K562 (cell line): ENCODE results near the gene YJU2. TPM values are rescaled to one million over a fixed set of nuclear protein-coding genes. Genes with fewer than 3 reads are reported as not detected.

Source experiments
- ATF6 ChIP-seq: sonication (generic); formaldehyde crosslinking; IDR thresholded peaks from 2 replicates; pipeline ENCODE4 v1.4.0; 2020; ENCODE audit warnings: mild to moderate bottlenecking, missing genetic modification reagents
- FOXA3 ChIP-seq, 2 experiments: fragments of 450-650 bp in 1 of 2; sonication (generic) in 1 of 2; formaldehyde crosslinking; IDR thresholded peaks in 1 of 2; conservative IDR thresholded peaks in 1 of 2; 2 replicates each; pipeline versions ENCODE4 v1.4.0 to v1.8.0; 2020 to 2022; ENCODE audit warnings: mild to moderate bottlenecking in 2 of 2, missing genetic modification reagents in 1 of 2
- NFE2L1 ChIP-seq: fragments of 450-650 bp; IDR thresholded peaks from 2 replicates; pipeline ENCODE4 v1.6.1; 2016; ENCODE audit warnings: missing genetic modification characterization, low read depth, mild to moderate bottlenecking, missing compliant biosample characterization, moderate library complexity, borderline replicate concordance
- SREBF2 ChIP-seq: sonication (generic); formaldehyde crosslinking; IDR thresholded peaks from 2 replicates; pipeline ENCODE4 v1.4.0; 2020; ENCODE audit warnings: mild to moderate bottlenecking, missing genetic modification reagents
- ZNF165 ChIP-seq: fragments of 250-450 bp; sonication (Bioruptor Pico); IDR thresholded peaks from 2 replicates; pipeline ENCODE4 v1.4.0; 2020; ENCODE audit warnings: borderline replicate concordance
- ZNF318 ChIP-seq, 2 experiments: fragments of 450-650 bp; IDR thresholded peaks; 2 replicates each; pipeline ENCODE4 v1.6.1; 2016; ENCODE audit warnings: mild to moderate bottlenecking in 2 of 2, borderline replicate concordance in 1 of 2, low read depth in 1 of 2, moderate library complexity in 1 of 2
- ZNF436 ChIP-seq: fragments of 250-450, 450-650 bp; sonication (Bioruptor Pico); formaldehyde crosslinking; IDR thresholded peaks from 2 replicates; pipeline ENCODE4 v1.7.0; 2020; ENCODE audit warnings: mild to moderate bottlenecking
- ZNF696 ChIP-seq: fragments of 250-450 bp; sonication (Bioruptor Pico); conservative IDR thresholded peaks from 2 replicates; pipeline ENCODE4 v1.4.0; 2020; ENCODE audit warnings: mild to moderate bottlenecking, moderate library complexity
- polyA plus RNA-seq, 8 experiments: library from polyadenylated mRNA; depleted of rRNA in 4 of 8; stranded (reverse) in 5 of 8; unstranded in 3 of 8; fragments of >200 nt; fragmentation: Nextera tagmentation in 2 of 8; fragmentation: Illumina TruSeq in 1 of 8; extraction: Ambion mirVana in 2 of 8; extraction: Trizol in 1 of 8; gene quantifications; 2 replicates each; pipeline versions ENCODE4 v1.2.1 to v1.2.3, GENCODE V29; 2011 to 2014; ENCODE audit warnings: inconsistent platforms in 1 of 8, missing spikeins in 1 of 8
- total RNA-seq, 7 experiments: library from RNA; depleted of rRNA in 6 of 7; stranded (reverse); fragments of >200 nt in 6 of 7; fragmentation: Illumina TruSeq in 2 of 7; extraction: Trizol in 2 of 7; gene quantifications; 2 replicates each; pipeline versions ENCODE4 v1.2.1 to v1.2.3, GENCODE V29; 2011 to 2021; ENCODE audit warnings: low replicate concordance in 1 of 7

YJU2 gene
- total and polyA plus RNA-seq, 9 of the 15 experiments (the other 6 are each of a cell fraction or from before 2014, with no cell fraction given), result 0.41 to 34.9 (median 19.3) TPM

- TF ChIP-seq ZNF165 (CRISPR knock-in tag), result no peak
- no peak for TF ChIP-seq NFE2L1 (tag)
- TF ChIP-seq ZNF318 (IDR thresholded peaks at IDR 0.05; ENCODE audit: borderline replicate concordance in 1 of 2, low read depth in 1 of 2), result peak in 1 of 2 experiments; percentile 84; a peak in 2 of 4 replicates
- no peak for TF ChIP-seq ATF6
- no peak for TF ChIP-seq ZNF436 (CRISPR knock-in tag)
- TF ChIP-seq SREBF2 (CRISPR knock-in tag), result no peak
- peak in 1 of 2 experiments; percentile 66; a peak in 1 of 4 replicates for TF ChIP-seq FOXA3 (CRISPR knock-in tag; conservative IDR thresholded peaks at IDR 0.05 in 1 of 2, IDR thresholded peaks at IDR 0.05 in 1 of 2)
- TF ChIP-seq ZNF696, result no peak
Observed at GRCh38 chr19:4197625-4198466, 49.0 kb upstream of the YJU2 start (continued).
